GM12878 (cell line): ENCODE data around the gene AKAP13.

ENCODE experiments used
- BMI1 ChIP-seq: fragments of 450-650 bp; IDR thresholded peaks from 2 replicates; pipeline ENCODE4 v1.6.1; 2016; ENCODE audit warnings: mild to moderate bottlenecking, moderate library complexity, borderline replicate concordance
- CTCF ChIP-seq, 3 experiments: IDR thresholded peaks in 2 of 3; conservative IDR thresholded peaks in 1 of 3; 2 replicates each; pipeline ENCODE4 v1.5.1; 2011; ENCODE audit warnings: low read depth in 3 of 3, low read length in 3 of 3, mild to moderate bottlenecking in 3 of 3, control low read depth in 2 of 3, moderate library complexity in 2 of 3, inconsistent platforms in 1 of 3, mixed read lengths in 1 of 3; ENCODE audit not compliant: control insufficient read depth in 2 of 3, insufficient read depth in 1 of 3; ENCODE audit errors: extremely low read depth in 1 of 3
- EED ChIP-seq: sonication (generic); IDR thresholded peaks from 2 replicates; pipeline ENCODE4 v1.6.1; 2016; ENCODE audit warnings: antibody characterized with exemption, low read depth
- HCFC1 ChIP-seq: fragments of 150-350 bp; IDR thresholded peaks from 2 replicates; pipeline ENCODE4 v1.6.1; 2014; ENCODE audit warnings: low read length
- HDAC2 ChIP-seq: fragments of 200-600 bp; sonication (generic); IDR thresholded peaks from 2 replicates; pipeline ENCODE4 v1.6.1; 2017
- MXI1 ChIP-seq: fragments of 150-350 bp; IDR thresholded peaks from 2 replicates; pipeline ENCODE4 v1.6.1; 2011; ENCODE audit warnings: low read depth, mild to moderate bottlenecking, inconsistent platforms, low read length, improper control_type of control experiment
- NFIC ChIP-seq: IDR thresholded peaks from 2 replicates; pipeline ENCODE4 v1.6.1; 2012; ENCODE audit warnings: low read depth, mild to moderate bottlenecking, inconsistent platforms, low read length, moderate library complexity
- PBX3 ChIP-seq: IDR thresholded peaks from 2 replicates; pipeline ENCODE4 v1.6.1; 2011; ENCODE audit warnings: mild to moderate bottlenecking, low read depth, low read length, moderate library complexity; ENCODE audit not compliant: insufficient replicate concordance
- POLR2A ChIP-seq: IDR thresholded peaks from 2 replicates; pipeline ENCODE4 v1.6.1; 2011; ENCODE audit warnings: low read depth, mild to moderate bottlenecking, low read length
- POLR2AphosphoS5 ChIP-seq: IDR thresholded peaks from 2 replicates; pipeline ENCODE4 v1.6.1; 2011; ENCODE audit warnings: mild to moderate bottlenecking, low read length, inconsistent platforms
- RBBP5 ChIP-seq: fragments of 200-600 bp; sonication (generic); conservative IDR thresholded peaks from 2 replicates; pipeline ENCODE4 v1.6.1; 2016
- SIN3A ChIP-seq: IDR thresholded peaks from 2 replicates; pipeline ENCODE4 v1.6.1; 2012; ENCODE audit warnings: low read depth, low read length, improper control_type of control experiment
- SKIL ChIP-seq: fragments of 450-650 bp; IDR thresholded peaks from 2 replicates; pipeline ENCODE4 v1.6.1; 2017; ENCODE audit warnings: mild to moderate bottlenecking, low read depth, inconsistent platforms; ENCODE audit not compliant: poor library complexity, severe bottlenecking
- SMC3 ChIP-seq: IDR thresholded peaks from 2 replicates; pipeline ENCODE4 v1.6.1; 2011; ENCODE audit warnings: low read length, improper control_type of control experiment, borderline replicate concordance

- TF ChIP-seq MXI1 = no peak
- TF ChIP-seq CTCF (IDR thresholded peaks at IDR 0.05 in 2 of 3, conservative IDR thresholded peaks at IDR 0.05 in 1 of 3; ENCODE audit: control insufficient read depth in 2 of 3, extremely low read depth in 1 of 3, insufficient read depth in 1 of 3, low read depth in 3 of 3, low read length in 3 of 3) = no peak
- TF ChIP-seq HCFC1 = no peak
- no peak for TF ChIP-seq BMI1
- TF ChIP-seq POLR2AphosphoS5 = no peak
- TF ChIP-seq SIN3A = no peak
- no peak for TF ChIP-seq RBBP5
- no peak for TF ChIP-seq POLR2A
- no peak for TF ChIP-seq SMC3
- TF ChIP-seq SKIL = no peak
- TF ChIP-seq PBX3 = no peak
- no peak for TF ChIP-seq EED
- no peak for TF ChIP-seq NFIC
- no peak for TF ChIP-seq HDAC2
Measured at GRCh38 chr15:85530079-85530478, 149.7 kb downstream of the AKAP13 start.
